IMR-90 (cell line): ENCODE measurements around the gene KIF1B. TPM values are rescaled to one million over a fixed set of nuclear protein-coding genes. Genes with fewer than 3 reads are reported as not detected.
A peak's percentile ranks its signal among the peaks of the same experiment; 100 is the strongest.

Source experiments
- ATAC-seq: fragments of 200-7000 bp; cut with Tn5 transposase; 2 replicates; pipeline ENCODE4 v1.9.1; 2020; ENCODE audit warnings: low read depth, mild to moderate bottlenecking, moderate library complexity
- BruUV-seq: library from RNA; stranded (reverse); fragments of 400-500 nt; replicated peaks from 2 replicates; lab custom pipeline; 2021; lab: Mats Ljungman, UMichigan
- CTCF ChIA-PET: fragments of 300-600 bp; formaldehyde crosslinking; extraction: SDS; loops from one replicate; lab custom pipeline; 2021; ENCODE audit warnings: antibody characterized with exemption; lab: Yijun Ruan, JAX
- POLR2A ChIA-PET: fragments of 300-600 bp; sonication (Branson Sonifier 250); formaldehyde crosslinking; loops from one replicate; lab custom pipeline; 2022; ENCODE audit warnings: antibody characterized with exemption; ENCODE audit not compliant: unreplicated experiment; lab: Charles Lee
- DNase-seq: peaks from one replicate; pipeline ENCODE4 v3.0.0; 2013
- H2AFZ ChIP-seq: replicated peaks from 2 replicates; pipeline ENCODE3; 2013; ENCODE audit warnings: low read length, mild to moderate bottlenecking; ENCODE audit not compliant: poor library complexity
- H2AK5ac ChIP-seq: 2 replicates; pipeline ENCODE4 v1.6.1; 2013; ENCODE audit warnings: low read depth, low read length, inconsistent platforms
- H2AK9ac ChIP-seq: replicated peaks from 2 replicates; pipeline ENCODE3; 2013; ENCODE audit warnings: mild to moderate bottlenecking, low read depth, low read length, moderate library complexity; ENCODE audit not compliant: poor library complexity
- H2BK120ac ChIP-seq: 2 replicates; pipeline ENCODE4 v1.6.1; 2013; ENCODE audit warnings: low read depth, low read length, inconsistent platforms
- H2BK15ac ChIP-seq: 3 replicates; pipeline ENCODE4 v1.6.1; 2013; ENCODE audit warnings: low read depth, low read length, inconsistent platforms
- H2BK20ac ChIP-seq: 2 replicates; pipeline ENCODE4 v1.6.1; 2013; ENCODE audit warnings: low read depth, mild to moderate bottlenecking, inconsistent platforms, low read length, moderate library complexity
- H2BK5ac ChIP-seq: 2 replicates; pipeline ENCODE4 v1.6.1; 2013; ENCODE audit warnings: mild to moderate bottlenecking, low read depth, low read length, inconsistent platforms; ENCODE audit not compliant: poor library complexity, severe bottlenecking
- H3K14ac ChIP-seq: replicated peaks from 2 replicates; pipeline ENCODE4 v1.6.1; 2013; ENCODE audit warnings: low read depth, low read length, inconsistent platforms
- H3K18ac ChIP-seq: 2 replicates; pipeline ENCODE4 v1.6.1; 2013; ENCODE audit warnings: low read depth, low read length, control low read depth
- H3K23ac ChIP-seq: 2 replicates; pipeline ENCODE4 v1.6.1; 2013; ENCODE audit warnings: low read depth, low read length, inconsistent platforms
- H3K27ac ChIP-seq: 2 replicates; pipeline ENCODE4 v1.5.1; 2013; ENCODE audit warnings: mild to moderate bottlenecking, control low read depth, low read length; ENCODE audit not compliant: insufficient read depth
- H3K27me3 ChIP-seq: 2 replicates; pipeline ENCODE4 v1.6.1; 2013; ENCODE audit warnings: low read length; ENCODE audit not compliant: control insufficient read depth, insufficient read depth
- H3K36me3 ChIP-seq: 2 replicates; pipeline ENCODE4 v1.6.1; 2013; ENCODE audit warnings: low read length, mixed read lengths; ENCODE audit not compliant: control insufficient read depth, insufficient read depth
- H3K4ac ChIP-seq: 2 replicates; pipeline ENCODE4 v1.6.1; 2013; ENCODE audit warnings: low read depth, low read length, inconsistent platforms
- H3K4me1 ChIP-seq: 2 replicates; pipeline ENCODE4 v1.6.1; 2013; ENCODE audit warnings: low read length, mixed read lengths; ENCODE audit not compliant: control insufficient read depth, insufficient read depth
- H3K4me2 ChIP-seq: 2 replicates; pipeline ENCODE4 v1.6.1; 2013; ENCODE audit warnings: low read depth, mild to moderate bottlenecking, control low read depth, low read length, moderate library complexity
- H3K4me3 ChIP-seq: 2 replicates; pipeline ENCODE4 v1.5.1; 2013; ENCODE audit warnings: low read depth, mild to moderate bottlenecking, control low read depth, low read length, moderate library complexity; ENCODE audit not compliant: insufficient read depth
- H3K56ac ChIP-seq: 2 replicates; pipeline ENCODE4 v1.6.1; 2013; ENCODE audit warnings: low read length, inconsistent platforms; ENCODE audit not compliant: insufficient read depth; ENCODE audit errors: extremely low read depth
- H3K79me1 ChIP-seq, 2 experiments: 2 replicates each; pipeline ENCODE4 v1.6.1; 2013; ENCODE audit warnings: low read length in 2 of 2, inconsistent platforms in 1 of 2, low read depth in 1 of 2
- H3K9ac ChIP-seq: 2 replicates; pipeline ENCODE4 v1.6.1; 2013; ENCODE audit warnings: low read depth, low read length, control low read depth
- H3K9me1 ChIP-seq: 2 replicates; pipeline ENCODE4 v1.6.1; 2013; ENCODE audit warnings: low read length, inconsistent platforms; ENCODE audit not compliant: insufficient read depth
- H3K9me3 ChIP-seq: 2 replicates; pipeline ENCODE4 v1.6.1; 2013; ENCODE audit warnings: low read length; ENCODE audit not compliant: control insufficient read depth, insufficient read depth
- H4K20me1 ChIP-seq: 2 replicates; pipeline ENCODE4 v1.6.1; 2013; ENCODE audit warnings: low read length, inconsistent platforms; ENCODE audit not compliant: insufficient read depth
- H4K5ac ChIP-seq: 2 replicates; pipeline ENCODE4 v1.6.1; 2013; ENCODE audit warnings: mild to moderate bottlenecking, low read depth, low read length, control low read depth
- H4K8ac ChIP-seq, 2 experiments: 2 replicates each; pipeline ENCODE4 v1.6.1; 2013; ENCODE audit warnings: low read depth in 2 of 2, low read length in 2 of 2, control low read depth in 1 of 2, inconsistent platforms in 1 of 2
- H4K91ac ChIP-seq: 2 replicates; pipeline ENCODE4 v1.6.1; 2013; ENCODE audit warnings: low read depth, low read length, inconsistent platforms; ENCODE audit not compliant: insufficient read depth
- CTCF ChIP-seq: conservative IDR thresholded peaks from 2 replicates; pipeline ENCODE4 v1.5.1; 2012; ENCODE audit warnings: mild to moderate bottlenecking, low read depth, low read length, improper control_type of control experiment
- FOS ChIP-seq: fragments of 150-350 bp; IDR thresholded peaks from 2 replicates; pipeline ENCODE4 v1.6.1; 2016; ENCODE audit warnings: low read depth, low read length
- RCOR1 ChIP-seq: IDR thresholded peaks from 2 replicates; pipeline ENCODE4 v1.6.1; 2012; ENCODE audit warnings: mild to moderate bottlenecking, low read length, improper control_type of control experiment; ENCODE audit not compliant: insufficient replicate concordance
- RFX5 ChIP-seq: IDR thresholded peaks from 2 replicates; pipeline ENCODE4 v1.8.0; 2012; ENCODE audit warnings: low read depth, mild to moderate bottlenecking, low read length, moderate library complexity
- WGBS, 2 experiments: methylation state at CpG; one replicate each; pipeline versions ENCODE4 v1.1.5 to v1.1.7; 2013; ENCODE audit warnings: missing lambda C conversion rate in 2 of 2; ENCODE audit not compliant: insufficient read length in 1 of 2; ENCODE audit errors: extremely low coverage in 2 of 2; 5-methylcytosine and 5-hydroxymethylcytosine counted together
- dilution Hi-C: fragments of 300-500 bp; cut with HindIII; formaldehyde crosslinking; loops from one replicate; pipeline ENCODE4 v1.14.3; 2018; ENCODE audit warnings: low sequenced_read_pairs; ENCODE audit not compliant: unreplicated experiment
- in situ Hi-C: fragments of 300-500 bp; cut with MboI; formaldehyde crosslinking; loops from 3 replicates; pipeline ENCODE4 v1.14.3; 2019; ENCODE audit warnings: low sequenced_read_pairs, inconsistent platforms, mixed read lengths
- intact Hi-C: fragments of 100-400 bp; cut with micrococcal nuclease; formaldehyde crosslinking; loops from 2 replicates; pipeline ENCODE4 v1.10.0; 2022
- polyA plus RNA-seq, 3 experiments: library from polyadenylated mRNA; depleted of rRNA; stranded (reverse); fragments of >200 nt; gene quantifications; 2 replicates each; pipeline ENCODE4 v1.2.3, GENCODE V29; 2012; ENCODE audit warnings: low replicate concordance in 1 of 3
- total RNA-seq: library from RNA; depleted of rRNA; stranded (reverse); fragments of >200 nt; gene quantifications from 2 replicates; pipeline ENCODE4 v1.2.3, GENCODE V29; 2012
- TF ChIP-seq, protein P1 (sequence below): fragments of 150-350 bp; IDR thresholded peaks from 2 replicates; pipeline ENCODE4 v1.6.1; 2017; ENCODE audit warnings: mild to moderate bottlenecking, antibody characterized with exemption, low read length, low read depth

KIF1B gene
- total and polyA plus RNA-seq, 2 of the 4 experiments (the other 2 are of a cell fraction), result 13.0 to 21.1 TPM

DNA sequence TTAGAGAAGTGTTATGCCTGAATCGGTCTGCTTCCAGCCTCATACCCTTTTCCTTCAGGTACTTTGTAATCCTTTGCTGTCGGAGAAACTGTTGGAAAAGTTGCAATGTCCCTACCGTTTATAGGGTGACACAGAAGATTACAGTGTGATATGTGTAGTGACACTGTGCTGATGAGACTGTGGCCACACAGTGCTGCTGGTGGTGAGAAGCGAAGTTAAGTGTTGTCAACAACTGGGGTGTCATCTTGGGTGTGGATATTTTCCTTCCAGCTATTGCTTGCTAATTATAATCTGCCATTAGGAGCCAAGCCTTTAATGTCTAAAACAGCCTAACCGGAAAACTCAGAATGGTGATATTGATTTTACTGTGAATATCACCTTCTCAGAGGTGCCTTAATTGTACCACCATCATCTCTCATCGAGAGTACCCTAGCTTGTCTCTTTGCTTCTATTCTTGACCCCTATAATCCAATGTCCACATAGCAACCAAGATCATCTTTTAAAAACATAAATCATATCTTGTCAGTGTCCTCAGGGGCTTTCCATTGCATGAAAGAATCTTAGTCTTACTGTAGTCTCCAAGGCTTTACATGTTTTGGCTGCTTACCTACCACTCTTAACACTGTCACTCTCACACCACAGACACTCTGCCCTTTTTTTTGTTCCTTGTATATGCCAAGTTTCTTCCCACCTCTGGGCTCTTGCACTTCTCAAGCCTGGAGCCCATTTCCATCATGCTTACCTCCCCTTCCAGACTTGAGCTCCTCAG is 99.1 kb downstream of the KIF1B start:
- Histone ChIP-seq H3K4me2 (no peak overlapping the region), H3K27me3 (no peaks in the 10 kb centered on the region), H2BK5ac (no peak overlapping the region), H3K56ac (no peak overlapping the region), H4K8ac (no peak overlapping the region), H2BK15ac (no peak overlapping the region), H2AFZ (no peak overlapping the region), H2AK9ac (no peak overlapping the region), H4K20me1 (no peaks in the 10 kb centered on the region), H3K79me1 (peaks cover 3 to 8% of the 10 kb centered on the region in 2 experiments), H2AK5ac (no peak overlapping the region), H3K36me3 (peaks cover 11% of the 10 kb centered on the region), H3K18ac (no peak overlapping the region), H3K27ac (no peak overlapping the region), H4K91ac (no peak overlapping the region), H2BK120ac (no peak overlapping the region), H3K4ac (no peak overlapping the region), H2BK20ac (no peak overlapping the region), H3K14ac (no peak overlapping the region), H4K5ac (no peak overlapping the region), H3K9ac (no peak overlapping the region), H3K23ac (peak overlapping the region; percentile 17; the same call in 1 of the 2 replicates), H3K4me1 (no peaks in the 10 kb centered on the region), H3K9me1 (peaks cover 3% of the 10 kb centered on the region), H3K4me3 (no peak overlapping the region), H3K9me3 (no peaks in the 10 kb centered on the region)
- in situ Hi-C loops (no loop called here), dilution Hi-C loops (no loop called here), intact Hi-C loops (no loop called here)
- POLR2A ChIA-PET, result no interaction called here
- no peak for DNase-seq
- BruUV-seq, result no TSS peak
- no peak for TF ChIP-seq FOS
- TF ChIP-seq CTCF, result no peak
- TF ChIP-seq RFX5, result no peak
- no peak for TF ChIP-seq RCOR1
- TF ChIP-seq, protein P1, sequence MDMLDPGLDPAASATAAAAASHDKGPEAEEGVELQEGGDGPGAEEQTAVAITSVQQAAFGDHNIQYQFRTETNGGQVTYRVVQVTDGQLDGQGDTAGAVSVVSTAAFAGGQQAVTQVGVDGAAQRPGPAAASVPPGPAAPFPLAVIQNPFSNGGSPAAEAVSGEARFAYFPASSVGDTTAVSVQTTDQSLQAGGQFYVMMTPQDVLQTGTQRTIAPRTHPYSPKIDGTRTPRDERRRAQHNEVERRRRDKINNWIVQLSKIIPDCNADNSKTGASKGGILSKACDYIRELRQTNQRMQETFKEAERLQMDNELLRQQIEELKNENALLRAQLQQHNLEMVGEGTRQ, result no peak
- no peak for ATAC-seq
- CTCF ChIA-PET, result no interaction called here
- 80% methylated on average over 1 of the region's 6 CpGs; no CpG with 5 or more reads in 1 of the 2 experiments for WGBS, 2 experiments
